ENCODE data around the gene MAGI2.
A peak's percentile ranks its signal among the peaks of the same experiment; 100 is the strongest.

MAGI2 gene

GRCh38 chr7:78159545-78159944 is 1293.9 kb downstream of the MAGI2 start:
- no peak for DNase-seq

- no peak for DNase-seq
Observed at GRCh38 chr7:78153285-78153684, 1300.2 kb downstream of the MAGI2 start.

- peak; percentile 64 for DNase-seq
Observed at GRCh38 chr7:78151229-78151628, 1302.2 kb downstream of the MAGI2 start.

- peak; percentile 82 for DNase-seq
Observed at GRCh38 chr7:78149787-78150186, 1303.7 kb downstream of the MAGI2 start.

- DNase-seq, result peak; percentile 36
Observed at GRCh38 chr7:78148166-78148894, 1305.1 kb downstream of the MAGI2 start.

- DNase-seq, result no peak
Observed at GRCh38 chr7:78146546-78146945, 1306.9 kb downstream of the MAGI2 start.

GRCh38 chr7:78143661-78144060 is 1309.8 kb downstream of the MAGI2 start:
- no peak for DNase-seq

GRCh38 chr7:78141522-78142281 is 1311.8 kb downstream of the MAGI2 start:
- DNase-seq, result peak; percentile 94

GRCh38 chr7:78140109-78140508 is 1313.4 kb downstream of the MAGI2 start:
- no peak for DNase-seq

GRCh38 chr7:78139335-78139734 is 1314.1 kb downstream of the MAGI2 start:
- peak; percentile 92 for DNase-seq

GRCh38 chr7:78134774-78135173 is 1318.7 kb downstream of the MAGI2 start:
- no peak for DNase-seq

- DNase-seq, result peak; percentile 83
Observed at GRCh38 chr7:78134256-78134655, 1319.2 kb downstream of the MAGI2 start.

GRCh38 chr7:78130446-78131215 is 1322.8 kb downstream of the MAGI2 start:
- no peak for DNase-seq

GRCh38 chr7:78129865-78130264 is 1323.6 kb downstream of the MAGI2 start:
- no peak for DNase-seq

GRCh38 chr7:78127009-78127408 is 1326.5 kb downstream of the MAGI2 start:
- DNase-seq, result no peak

GRCh38 chr7:78125884-78126283 is 1327.6 kb downstream of the MAGI2 start:
- DNase-seq, result peak; percentile 67

- DNase-seq, result no peak
Observed at GRCh38 chr7:78124216-78124615, 1329.3 kb downstream of the MAGI2 start.

GRCh38 chr7:78121888-78122287 is 1331.6 kb downstream of the MAGI2 start:
- no peak for DNase-seq

GRCh38 chr7:78118470-78118869 is 1335.0 kb downstream of the MAGI2 start:
- DNase-seq, result no peak

GRCh38 chr7:78115876-78116275 is 1337.6 kb downstream of the MAGI2 start:
- DNase-seq, result no peak

GRCh38 chr7:78114993-78115392 is 1338.5 kb downstream of the MAGI2 start:
- DNase-seq, result no peak

GRCh38 chr7:78112488-78112887 is 1341.0 kb downstream of the MAGI2 start:
- DNase-seq, result no peak

- DNase-seq, result no peak
Observed at GRCh38 chr7:78111386-78111785, 1342.1 kb downstream of the MAGI2 start.

GRCh38 chr7:78103475-78103874 is 1350.0 kb downstream of the MAGI2 start:
- no peak for DNase-seq
